HEK293 (cell line): ENCODE measurements around the gene TLE3.

ENCODE experiments used
- FEZF1 ChIP-seq: fragments of 450-650 bp; formaldehyde crosslinking; IDR thresholded peaks from 2 replicates; pipeline ENCODE4 v1.5.1; 2016; ENCODE audit warnings: missing biosample characterization, missing genetic modification characterization
- HOXC10 ChIP-seq: sonication (generic); formaldehyde crosslinking; IDR thresholded peaks from 2 replicates; pipeline ENCODE4 v1.8.1; 2023; ENCODE audit warnings: mild to moderate bottlenecking, missing genetic modification reagents
- KLF1 ChIP-seq: fragments of 450-650 bp; formaldehyde crosslinking; IDR thresholded peaks from 2 replicates; pipeline ENCODE4 v1.5.1; 2016; ENCODE audit warnings: missing biosample characterization, missing genetic modification characterization
- OSR2 ChIP-seq: fragments of 450-650 bp; formaldehyde crosslinking; IDR thresholded peaks from 2 replicates; pipeline ENCODE4 v1.5.1; 2016; ENCODE audit warnings: missing biosample characterization, missing genetic modification characterization
- PRDM1 ChIP-seq: fragments of 450-650 bp; formaldehyde crosslinking; IDR thresholded peaks from 2 replicates; pipeline ENCODE4; 2016; ENCODE audit warnings: missing biosample characterization, missing genetic modification characterization
- TRIM28 ChIP-seq: IDR thresholded peaks from 2 replicates; pipeline ENCODE4 v1.6.1; 2011; ENCODE audit warnings: low read length, control low read depth, borderline replicate concordance
- WT1 ChIP-seq: fragments of 450-650 bp; formaldehyde crosslinking; IDR thresholded peaks from 2 replicates; pipeline ENCODE4 v1.5.1; 2016; ENCODE audit warnings: missing biosample characterization, missing genetic modification characterization
- YY1 ChIP-seq: fragments of 450-650 bp; formaldehyde crosslinking; IDR thresholded peaks from 2 replicates; pipeline ENCODE4 v1.5.1; 2018; ENCODE audit warnings: missing biosample characterization, missing genetic modification characterization
- ZBTB20 ChIP-seq: fragments of 450-650 bp; formaldehyde crosslinking; IDR thresholded peaks from 2 replicates; pipeline ENCODE4 v1.5.1; 2016; ENCODE audit warnings: missing biosample characterization, missing genetic modification characterization
- ZEB2 ChIP-seq: fragments of 450-650 bp; formaldehyde crosslinking; IDR thresholded peaks from 2 replicates; pipeline ENCODE4 v1.5.1; 2016; ENCODE audit warnings: missing biosample characterization, missing genetic modification characterization
- ZFP3 ChIP-seq: fragments of 450-650 bp; formaldehyde crosslinking; IDR thresholded peaks from 2 replicates; pipeline ENCODE4 v1.5.1; 2016; ENCODE audit warnings: low read depth, missing biosample characterization, missing genetic modification characterization
- ZFP37 ChIP-seq: fragments of 450-650 bp; formaldehyde crosslinking; IDR thresholded peaks from 2 replicates; pipeline ENCODE4 v1.5.1; 2016; ENCODE audit warnings: missing biosample characterization, missing genetic modification characterization
- ZIC2 ChIP-seq: fragments of 450-650 bp; formaldehyde crosslinking; IDR thresholded peaks from 2 replicates; pipeline ENCODE4 v1.5.1; 2016; ENCODE audit warnings: missing biosample characterization, missing genetic modification characterization
- ZNF10 ChIP-seq: fragments of 450-650 bp; formaldehyde crosslinking; IDR thresholded peaks from 2 replicates; pipeline ENCODE4 v1.5.1; 2017; ENCODE audit warnings: missing biosample characterization, missing genetic modification characterization
- ZNF157 ChIP-seq: fragments of 450-650 bp; formaldehyde crosslinking; IDR thresholded peaks from 2 replicates; pipeline ENCODE4 v1.5.1; 2016; ENCODE audit warnings: missing biosample characterization, missing genetic modification characterization
- ZNF16 ChIP-seq: fragments of 450-650 bp; formaldehyde crosslinking; IDR thresholded peaks from 2 replicates; pipeline ENCODE4 v1.5.1; 2016; ENCODE audit warnings: low read depth, missing biosample characterization, missing genetic modification characterization
- ZNF202 ChIP-seq: fragments of 450-650 bp; formaldehyde crosslinking; IDR thresholded peaks from 2 replicates; pipeline ENCODE4 v1.5.1; 2016; ENCODE audit warnings: missing biosample characterization, missing genetic modification characterization, borderline replicate concordance
- ZNF274 ChIP-seq, 2 experiments: fragments of 200-500 bp in 1 of 2; fragments of 450-650 bp in 1 of 2; sonication (Bioruptor generic) in 1 of 2; formaldehyde crosslinking in 1 of 2; IDR thresholded peaks; 2 replicates each; pipeline versions ENCODE4 v1.5.1 to v1.6.1; 2014 to 2016; ENCODE audit warnings: borderline replicate concordance in 1 of 2, inconsistent platforms in 1 of 2, low read length in 1 of 2, missing biosample characterization in 1 of 2, missing genetic modification characterization in 1 of 2
- ZNF302 ChIP-seq: fragments of 450-650 bp; formaldehyde crosslinking; IDR thresholded peaks from 2 replicates; pipeline ENCODE4 v1.5.1; 2016; ENCODE audit warnings: missing biosample characterization, missing genetic modification characterization, low read depth
- ZNF610 ChIP-seq: fragments of 450-650 bp; formaldehyde crosslinking; IDR thresholded peaks from 2 replicates; pipeline ENCODE4 v1.5.1; 2016; ENCODE audit warnings: missing biosample characterization, missing genetic modification characterization, borderline replicate concordance
- ZNF624 ChIP-seq: fragments of 450-650 bp; formaldehyde crosslinking; IDR thresholded peaks from 2 replicates; pipeline ENCODE4 v1.5.1; 2017; ENCODE audit warnings: missing biosample characterization, missing genetic modification characterization
- ZNF670 ChIP-seq: fragments of 450-650 bp; formaldehyde crosslinking; IDR thresholded peaks from 2 replicates; pipeline ENCODE4 v1.5.1; 2016; ENCODE audit warnings: missing biosample characterization, missing genetic modification characterization, low read depth
- ZNF747 ChIP-seq: fragments of 450-650 bp; formaldehyde crosslinking; IDR thresholded peaks from 2 replicates; pipeline ENCODE4 v1.5.1; 2016; ENCODE audit warnings: missing biosample characterization, missing genetic modification characterization
- ZNF843 ChIP-seq: fragments of 450-650 bp; formaldehyde crosslinking; IDR thresholded peaks from 2 replicates; pipeline ENCODE4 v1.5.1; 2016; ENCODE audit warnings: missing biosample characterization, missing genetic modification characterization
- ZSCAN5A ChIP-seq: fragments of 450-650 bp; formaldehyde crosslinking; IDR thresholded peaks from 2 replicates; pipeline ENCODE4 v1.5.1; 2016; ENCODE audit warnings: missing biosample characterization, missing genetic modification characterization
- TF ChIP-seq, protein P1 (sequence below): fragments of 450-650 bp; formaldehyde crosslinking; IDR thresholded peaks from 2 replicates; pipeline ENCODE4 v1.5.1; 2016; ENCODE audit warnings: missing biosample characterization, missing genetic modification characterization
- TF ChIP-seq, protein P2 (sequence below): fragments of 450-650 bp; formaldehyde crosslinking; IDR thresholded peaks from 2 replicates; pipeline ENCODE4 v1.5.0; 2017; ENCODE audit warnings: missing biosample characterization, missing genetic modification characterization, borderline replicate concordance
- TF ChIP-seq, protein P3 (sequence below): sonication (generic); formaldehyde crosslinking; IDR thresholded peaks from 2 replicates; pipeline ENCODE4 v1.8.1; 2022; ENCODE audit warnings: mild to moderate bottlenecking, moderate library complexity, missing genetic modification reagents

Gene TLE3

DNA sequence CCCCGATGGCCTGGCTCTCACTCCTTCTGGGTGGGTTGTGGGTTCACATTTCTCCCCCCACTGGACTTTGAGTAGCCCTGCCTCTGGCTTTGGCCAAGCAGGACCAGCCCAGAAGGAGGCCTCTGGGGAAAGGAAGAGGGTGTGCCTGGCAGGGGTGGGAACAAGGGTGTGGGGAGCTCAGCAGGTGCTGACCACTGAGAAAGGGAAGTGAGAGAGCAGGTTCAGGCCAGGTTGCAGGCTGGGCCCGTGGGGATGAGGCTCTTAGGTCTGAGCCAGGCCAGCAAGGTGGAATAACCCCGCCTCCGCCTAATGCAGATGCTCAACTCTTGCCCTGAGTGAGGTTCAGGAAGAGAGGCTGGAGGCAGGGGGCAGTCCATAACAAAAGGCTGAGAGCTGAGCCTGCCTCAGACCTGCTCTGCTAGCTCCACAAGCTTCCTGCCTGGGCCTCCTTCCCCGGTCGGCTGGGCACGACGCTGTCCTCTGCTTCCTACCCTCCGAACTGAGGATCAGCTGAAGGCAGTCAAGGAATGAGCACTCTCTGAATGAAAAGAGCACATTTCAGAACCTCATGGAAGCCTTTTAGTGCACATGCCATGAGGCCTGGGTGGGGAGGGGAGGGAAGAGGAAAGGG is 82.7 kb downstream of the TLE3 start (continued):
- no peak for TF ChIP-seq ZNF274 (IDR thresholded peaks at IDR 0.05; ENCODE audit: low read length)
- TF ChIP-seq ZNF274 (tag by site-specific recombination; IDR thresholded peaks at IDR 0.05; ENCODE audit: borderline replicate concordance), result no peak
- no peak for TF ChIP-seq ZNF10 (tag by site-specific recombination)
- TF ChIP-seq WT1, result no peak
- TF ChIP-seq TRIM28, result peak; percentile 27; the same call in 1 of the 2 replicates
- no peak for TF ChIP-seq ZNF202
- no peak for TF ChIP-seq ZNF670 (tag by site-specific recombination)
- TF ChIP-seq ZEB2 (tag by site-specific recombination), result no peak
- no peak for TF ChIP-seq YY1
- no peak for TF ChIP-seq ZNF16 (tag by site-specific recombination)
- TF ChIP-seq ZNF624 (tag by site-specific recombination), result no peak
- no peak for TF ChIP-seq ZNF747 (tag by site-specific recombination)
- no peak for TF ChIP-seq ZFP3
- TF ChIP-seq, protein P1, sequence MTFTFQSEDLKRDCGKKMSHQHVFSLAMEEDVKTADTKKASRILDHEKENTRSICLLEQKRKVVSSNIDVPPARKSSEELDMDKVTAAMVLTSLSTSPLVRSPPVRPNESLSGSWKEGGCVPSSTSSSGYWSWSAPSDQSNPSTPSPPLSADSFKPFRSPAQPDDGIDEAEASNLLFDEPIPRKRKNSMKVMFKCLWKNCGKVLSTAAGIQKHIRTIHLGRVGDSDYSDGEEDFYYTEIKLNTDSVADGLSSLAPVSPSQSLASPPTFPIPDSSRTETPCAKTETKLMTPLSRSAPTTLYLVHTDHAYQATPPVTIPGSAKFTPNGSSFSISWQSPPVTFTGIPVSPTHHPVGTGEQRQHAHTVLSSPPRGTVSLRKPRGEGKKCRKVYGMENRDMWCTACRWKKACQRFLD (tag by site-specific recombination), result no peak
- no peak for TF ChIP-seq ZNF610 (tag by site-specific recombination)
- no peak for TF ChIP-seq OSR2 (tag by site-specific recombination)
- 0 out of 2 replicates have a peak, but pooled peaks have one; percentile 24 for TF ChIP-seq FEZF1 (tag by site-specific recombination)
- TF ChIP-seq, protein P2, sequence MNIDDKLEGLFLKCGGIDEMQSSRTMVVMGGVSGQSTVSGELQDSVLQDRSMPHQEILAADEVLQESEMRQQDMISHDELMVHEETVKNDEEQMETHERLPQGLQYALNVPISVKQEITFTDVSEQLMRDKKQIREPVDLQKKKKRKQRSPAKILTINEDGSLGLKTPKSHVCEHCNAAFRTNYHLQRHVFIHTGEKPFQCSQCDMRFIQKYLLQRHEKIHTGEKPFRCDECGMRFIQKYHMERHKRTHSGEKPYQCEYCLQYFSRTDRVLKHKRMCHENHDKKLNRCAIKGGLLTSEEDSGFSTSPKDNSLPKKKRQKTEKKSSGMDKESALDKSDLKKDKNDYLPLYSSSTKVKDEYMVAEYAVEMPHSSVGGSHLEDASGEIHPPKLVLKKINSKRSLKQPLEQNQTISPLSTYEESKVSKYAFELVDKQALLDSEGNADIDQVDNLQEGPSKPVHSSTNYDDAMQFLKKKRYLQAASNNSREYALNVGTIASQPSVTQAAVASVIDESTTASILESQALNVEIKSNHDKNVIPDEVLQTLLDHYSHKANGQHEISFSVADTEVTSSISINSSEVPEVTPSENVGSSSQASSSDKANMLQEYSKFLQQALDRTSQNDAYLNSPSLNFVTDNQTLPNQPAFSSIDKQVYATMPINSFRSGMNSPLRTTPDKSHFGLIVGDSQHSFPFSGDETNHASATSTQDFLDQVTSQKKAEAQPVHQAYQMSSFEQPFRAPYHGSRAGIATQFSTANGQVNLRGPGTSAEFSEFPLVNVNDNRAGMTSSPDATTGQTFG (tag by site-specific recombination), result no peak
- TF ChIP-seq, protein P3, sequence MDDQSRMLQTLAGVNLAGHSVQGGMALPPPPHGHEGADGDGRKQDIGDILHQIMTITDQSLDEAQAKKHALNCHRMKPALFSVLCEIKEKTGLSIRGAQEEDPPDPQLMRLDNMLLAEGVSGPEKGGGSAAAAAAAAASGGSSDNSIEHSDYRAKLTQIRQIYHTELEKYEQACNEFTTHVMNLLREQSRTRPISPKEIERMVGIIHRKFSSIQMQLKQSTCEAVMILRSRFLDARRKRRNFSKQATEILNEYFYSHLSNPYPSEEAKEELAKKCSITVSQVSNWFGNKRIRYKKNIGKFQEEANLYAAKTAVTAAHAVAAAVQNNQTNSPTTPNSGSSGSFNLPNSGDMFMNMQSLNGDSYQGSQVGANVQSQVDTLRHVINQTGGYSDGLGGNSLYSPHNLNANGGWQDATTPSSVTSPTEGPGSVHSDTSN (CRISPR knock-in tag), result no peak
- TF ChIP-seq PRDM1 (tag by site-specific recombination), result no peak
- TF ChIP-seq ZNF157, result no peak
- no peak for TF ChIP-seq ZFP37
- peak; percentile 93 for TF ChIP-seq KLF1 (tag by site-specific recombination)
- TF ChIP-seq ZBTB20 (tag by site-specific recombination), result peak; percentile 7; the same call in 1 of the 2 replicates
- no peak for TF ChIP-seq ZNF302 (tag by site-specific recombination)
- peak; percentile 47 for TF ChIP-seq ZIC2
- TF ChIP-seq HOXC10 (CRISPR knock-in tag), result no peak
- no peak for TF ChIP-seq ZNF843 (tag by site-specific recombination)
- no peak for TF ChIP-seq ZSCAN5A (tag by site-specific recombination)
